HG03432 (cell line): ENCODE measurements around the gene BPIFB4.

Source experiments
- ATAC-seq: cut with Tn5 transposase; IDR thresholded peaks from one replicate; pipeline ENCODE4 v1.9.1; 2021; ENCODE audit warnings: mild to moderate bottlenecking, moderate library complexity; ENCODE audit not compliant: unreplicated experiment

BPIFB4 gene

GRCh38 chr20:33061658-33062028, 17.8 kb upstream of the BPIFB4 start:
- no peak for ATAC-seq

GRCh38 chr20:33062105-33062824, 17.2 kb upstream of the BPIFB4 start:
- no peak for ATAC-seq

- no peak for ATAC-seq
Measured at GRCh38 chr20:33062825-33063149, 16.7 kb upstream of the BPIFB4 start.

- ATAC-seq, result no peak
Measured at GRCh38 chr20:33063271-33063670, 16.2 kb upstream of the BPIFB4 start.

GRCh38 chr20:33064572-33065287, 14.7 kb upstream of the BPIFB4 start:
- no peak for ATAC-seq

GRCh38 chr20:33065785-33066184, 13.7 kb upstream of the BPIFB4 start:
- ATAC-seq, result no peak

GRCh38 chr20:33067806-33068205, 11.6 kb upstream of the BPIFB4 start:
- no peak for ATAC-seq

GRCh38 chr20:33068251-33068939, 11.0 kb upstream of the BPIFB4 start:
- ATAC-seq, result no peak

- no peak for ATAC-seq
Measured at GRCh38 chr20:33069673-33070072, 9.8 kb upstream of the BPIFB4 start.

GRCh38 chr20:33070111-33071053, 9.1 kb upstream of the BPIFB4 start:
- ATAC-seq, result no peak

GRCh38 chr20:33071198-33071597, 8.2 kb upstream of the BPIFB4 start:
- no peak for ATAC-seq

GRCh38 chr20:33072362-33072761, 7.1 kb upstream of the BPIFB4 start:
- ATAC-seq, result no peak

- ATAC-seq, result no peak
Measured at GRCh38 chr20:33072813-33073212, 6.6 kb upstream of the BPIFB4 start.

GRCh38 chr20:33074675-33075074, 4.8 kb upstream of the BPIFB4 start:
- ATAC-seq, result no peak

- ATAC-seq, result no peak
Measured at GRCh38 chr20:33075281-33075680, 4.2 kb upstream of the BPIFB4 start.

GRCh38 chr20:33076662-33077372, 2.6 kb upstream of the BPIFB4 start:
- ATAC-seq, result no peak

- no peak for ATAC-seq
Measured at GRCh38 chr20:33081411-33082154, 2.1 kb downstream of the BPIFB4 start.

- no peak for ATAC-seq
Measured at GRCh38 chr20:33082546-33082945, 3.1 kb downstream of the BPIFB4 start.

GRCh38 chr20:33083544-33084340, 4.3 kb downstream of the BPIFB4 start:
- no peak for ATAC-seq
